Measurements from ENCODE around the gene TRPM3. TPM values are rescaled to one million over a fixed set of nuclear protein-coding genes. Genes with fewer than 3 reads are reported as not detected.

The TRPM3 gene
- total and polyA plus RNA-seq, 2 of the 8 experiments (the other 6 are each of a cell fraction or from before 2014, with no cell fraction given): 2.4 to 10.9 TPM

DNA sequence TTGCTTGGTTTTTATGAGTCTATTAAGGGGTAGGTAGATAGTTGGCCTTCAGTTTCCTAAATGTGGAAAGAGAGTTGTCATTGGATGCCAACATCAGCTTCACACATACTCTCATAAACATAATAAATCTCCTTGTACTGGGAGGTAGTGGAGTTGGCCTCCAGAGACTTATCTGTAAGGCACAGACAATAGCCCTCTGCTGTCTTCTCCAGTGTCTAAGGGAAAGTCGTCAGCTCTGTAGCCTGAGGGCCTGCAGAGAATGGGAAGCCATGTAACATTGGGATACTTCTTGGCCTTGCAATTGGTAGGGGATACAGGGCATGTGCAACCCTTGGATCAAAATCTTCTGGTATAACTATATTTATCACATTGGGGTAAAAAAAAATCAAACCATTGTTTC is 375.1 kb downstream of the TRPM3 start:
- H3K23ac ChIP-seq (ENCODE audit: insufficient read length): no peak overlapping the region
- 7% methylated on average over 1 of the region's 1 CpG; no CpG with 5 or more reads in 1 of the 2 experiments for WGBS, 2 experiments (ENCODE audit: extremely low coverage in 1 of 2, insufficient coverage in 1 of 2, insufficient read length in 1 of 2, insufficient replicate concordance in 2 of 2, low coverage in 1 of 2, low lambda C conversion rate in 2 of 2, missing lambda C conversion rate in 1 of 2)
- ChIA-PET POLR2A (ENCODE audit: partially characterized antibody) (no interaction called here), CTCF (ENCODE audit: partially characterized antibody) (interaction anchor here (0.7 to 1.1 kb wide), 3 partner anchors 9 to 503 kb away, joined by 3 read pairs; no protein-coding TSS in a partner anchor)
- H3K4me3 ChIP-seq (ENCODE audit: extremely low read depth in 1 of 4, insufficient read depth in 2 of 4, low read depth in 3 of 4, low read length in 4 of 4): no peak overlapping the region
- DNase-seq (ENCODE audit: low read depth in 1 of 2, low spot score in 2 of 2) (no peak), FAIRE-seq (no peak)
- H4K91ac ChIP-seq (replicated peaks; ENCODE audit: insufficient read length, low read length): no peak overlapping the region
- H3K36me3 ChIP-seq (ENCODE audit: control insufficient read depth in 2 of 4, insufficient read depth in 4 of 4, low read length in 3 of 4): no peaks in the 10 kb centered on the region
- no peak overlapping the region for H2BK15ac ChIP-seq (ENCODE audit: low read length)
- H4K8ac ChIP-seq (ENCODE audit: extremely low read depth, insufficient read depth, low read length): no peak overlapping the region
- no peaks in the 10 kb centered on the region for H3K79me1 ChIP-seq (ENCODE audit: low read depth, low read length)
- H3K4me1 ChIP-seq (replicated peaks in 1 of 4; ENCODE audit: control insufficient read depth in 3 of 4, insufficient read depth in 4 of 4, low read length in 3 of 4): no peaks in the 10 kb centered on the region
- no peak overlapping the region for H3K4me2 ChIP-seq (ENCODE audit: insufficient read depth in 1 of 2, low read depth in 2 of 2, low read length in 2 of 2)
- H4K20me1 ChIP-seq (replicated peaks in 1 of 2; ENCODE audit: control insufficient read depth in 1 of 2, insufficient read depth in 2 of 2, low read length in 2 of 2): no peaks in the 10 kb centered on the region
- no peaks in the 10 kb centered on the region for H3K9me3 ChIP-seq (ENCODE audit: insufficient read depth in 2 of 2, low read depth in 1 of 2, low read length in 1 of 2)
- H3K18ac ChIP-seq (ENCODE audit: extremely low read depth, low read length): no peak overlapping the region
- H2BK5ac ChIP-seq (ENCODE audit: low read depth, low read length): no peak overlapping the region
- H4K5ac ChIP-seq (ENCODE audit: insufficient read length, low read depth, low read length): no peak overlapping the region
- no peaks in the 10 kb centered on the region for H3K23me2 ChIP-seq (ENCODE audit: low read depth, low read length)
- H3K4ac ChIP-seq (replicated peaks; ENCODE audit: insufficient read length, low read depth, low read length): no peak overlapping the region
- H2BK120ac ChIP-seq (replicated peaks; ENCODE audit: low read depth, low read length): no peak overlapping the region
- H2BK12ac ChIP-seq (ENCODE audit: low read depth, low read length): no peak overlapping the region
- H3K27ac ChIP-seq (ENCODE audit: low read depth, low read length): no peak overlapping the region
- H3K9ac ChIP-seq (replicated peaks in 1 of 4; ENCODE audit: extremely low read depth in 1 of 4, low read depth in 3 of 4, low read length in 3 of 4): no peak overlapping the region
- no peaks in the 10 kb centered on the region for H3K79me2 ChIP-seq (ENCODE audit: control insufficient read depth in 1 of 2, insufficient read depth in 2 of 2, low read length in 2 of 2)
- H2BK20ac ChIP-seq (ENCODE audit: low read length): no peak overlapping the region
- no peak overlapping the region for H3K14ac ChIP-seq (ENCODE audit: insufficient read length)
- H3K56ac ChIP-seq (replicated peaks; ENCODE audit: insufficient read length, low read depth, low read length): no peak overlapping the region
- TF ChIP-seq, protein P1, sequence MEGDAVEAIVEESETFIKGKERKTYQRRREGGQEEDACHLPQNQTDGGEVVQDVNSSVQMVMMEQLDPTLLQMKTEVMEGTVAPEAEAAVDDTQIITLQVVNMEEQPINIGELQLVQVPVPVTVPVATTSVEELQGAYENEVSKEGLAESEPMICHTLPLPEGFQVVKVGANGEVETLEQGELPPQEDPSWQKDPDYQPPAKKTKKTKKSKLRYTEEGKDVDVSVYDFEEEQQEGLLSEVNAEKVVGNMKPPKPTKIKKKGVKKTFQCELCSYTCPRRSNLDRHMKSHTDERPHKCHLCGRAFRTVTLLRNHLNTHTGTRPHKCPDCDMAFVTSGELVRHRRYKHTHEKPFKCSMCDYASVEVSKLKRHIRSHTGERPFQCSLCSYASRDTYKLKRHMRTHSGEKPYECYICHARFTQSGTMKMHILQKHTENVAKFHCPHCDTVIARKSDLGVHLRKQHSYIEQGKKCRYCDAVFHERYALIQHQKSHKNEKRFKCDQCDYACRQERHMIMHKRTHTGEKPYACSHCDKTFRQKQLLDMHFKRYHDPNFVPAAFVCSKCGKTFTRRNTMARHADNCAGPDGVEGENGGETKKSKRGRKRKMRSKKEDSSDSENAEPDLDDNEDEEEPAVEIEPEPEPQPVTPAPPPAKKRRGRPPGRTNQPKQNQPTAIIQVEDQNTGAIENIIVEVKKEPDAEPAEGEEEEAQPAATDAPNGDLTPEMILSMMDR (IDR thresholded peaks at IDR 0.05; ENCODE audit: control extremely low read depth in 1 of 3, insufficient read depth in 1 of 3, low read depth in 1 of 3, low read length in 3 of 3): no peak
- TF ChIP-seq SP4 (IDR thresholded peaks at IDR 0.05; ENCODE audit: low read length) (no peak), NANOG (IDR thresholded peaks at IDR 0.05; ENCODE audit: insufficient read depth, low read depth, low read length, poor library complexity, severe bottlenecking) (no peak), SRF (IDR thresholded peaks at IDR 0.05; ENCODE audit: low read depth, low read length) (no peak), CHD1 (IDR thresholded peaks at IDR 0.05; ENCODE audit: low read depth, low read length) (no peak)
- H2AFZ ChIP-seq (ENCODE audit: low read length): no peak overlapping the region
- H2AK5ac ChIP-seq (ENCODE audit: low read depth, low read length): no peak overlapping the region
- H3K27me3 ChIP-seq (replicated peaks in 1 of 4; ENCODE audit: control insufficient read depth in 3 of 4, extremely low read depth in 1 of 4, insufficient read depth in 3 of 4, low read length in 3 of 4): no peaks in the 10 kb centered on the region

Data from H1 (cell line).